ENCODE results near the gene ZNF549.
"Not testable (repeated sequence)": the region's sequence is repeated elsewhere in the genome, so short reads cannot be mapped to it uniquely, and the experiment has no call there.

ZNF549 gene
- 22.3 reads per million, percentile 49 among the genes with 10 or more reads in this experiment for total RNA-seq

- DNase-seq: peak; percentile 82
Observed at GRCh38 chr19:57527136-57527881, at the start of gene ZNF549. Gene ZNF549 (plus strand): TSS chr19:57527356. CDS start chr19:57527574, 218 bp downstream.

- peak; percentile 92 for DNase-seq
Observed at GRCh38 chr19:57487477-57488298, 39.5 kb upstream of the ZNF549 start, which contains the start of gene ZNF419. Gene ZNF419 (plus strand): TSS chr19:57487750. CDS start chr19:57487951, 201 bp downstream.

GRCh38 chr19:57488299-57488644, 38.9 kb upstream of the ZNF549 start:
- not testable (repeated sequence) for DNase-seq

- DNase-seq: not testable (repeated sequence)
Observed at GRCh38 chr19:57499332-57499679, 27.9 kb upstream of the ZNF549 start.

- peak; percentile 92 for DNase-seq
Observed at GRCh38 chr19:57499680-57500395, 27.3 kb upstream of the ZNF549 start, which contains the start of gene ZNF773. Gene ZNF773 (plus strand): TSS chr19:57499938. CDS start chr19:57500081, 143 bp downstream.

GRCh38 chr19:57500400-57500799, 26.8 kb upstream of the ZNF549 start:
- DNase-seq: not testable (repeated sequence)

GRCh38 chr19:57506163-57506562, 21.0 kb upstream of the ZNF549 start:
- DNase-seq: no peak

- no peak for DNase-seq
Observed at GRCh38 chr19:57511484-57511883, 15.7 kb upstream of the ZNF549 start.

- DNase-seq: no peak
Observed at GRCh38 chr19:57512845-57513244, 14.3 kb upstream of the ZNF549 start.

GRCh38 chr19:57515255-57515654, 11.9 kb upstream of the ZNF549 start:
- DNase-seq: no peak

- DNase-seq: not testable (repeated sequence)
Observed at GRCh38 chr19:57518021-57518420, 9.1 kb upstream of the ZNF549 start.

GRCh38 chr19:57537953-57538547, 10.9 kb downstream of the ZNF549 start:
- DNase-seq: no peak

- DNase-seq: no peak
Observed at GRCh38 chr19:57546513-57546912, 19.4 kb downstream of the ZNF549 start.

GRCh38 chr19:57552432-57552831, 25.3 kb downstream of the ZNF549 start:
- no peak for DNase-seq

GRCh38 chr19:57557659-57558058, 30.5 kb downstream of the ZNF549 start:
- DNase-seq: no peak

GRCh38 chr19:57558525-57558924, 31.4 kb downstream of the ZNF549 start:
- no peak for DNase-seq

GRCh38 chr19:57559008-57559403, 31.9 kb downstream of the ZNF549 start:
- DNase-seq: no peak

GRCh38 chr19:57559404-57560025, 32.4 kb downstream of the ZNF549 start, which contains the start of gene ZNF550:
Gene ZNF550 (minus strand): TSS chr19:57559863. CDS start chr19:57559682, 181 bp downstream.
- peak; percentile 83 for DNase-seq

- DNase-seq: no peak
Observed at GRCh38 chr19:57560049-57560491, 32.9 kb downstream of the ZNF549 start.

- no peak for DNase-seq
Observed at GRCh38 chr19:57563547-57563946, 36.4 kb downstream of the ZNF549 start.

- DNase-seq: no peak
Observed at GRCh38 chr19:57566396-57567265, 39.5 kb downstream of the ZNF549 start.

Data from effector CD4-positive, alpha-beta T cell (primary cell).